ENCODE measurements around the gene RASA2. TPM values are rescaled to one million over a fixed set of nuclear protein-coding genes. Genes with fewer than 3 reads are reported as not detected.

The RASA2 gene
- total and polyA plus RNA-seq, 2 of the 4 experiments (the other 2 are of a cell fraction) = 6.1 to 14.0 TPM

GRCh38 chr3:141482245-141482922 is 4.4 kb upstream of the RASA2 start:
- Histone ChIP-seq H2AK5ac (ENCODE audit: low read depth, low read length) (no peak overlapping the region; the same call in 1 of the 2 replicates), H4K8ac (ENCODE audit: low read depth in 2 of 2, low read length in 2 of 2) (0 out of 4 replicates have a peak overlapping the region, but pooled peaks of 1 of the 2 experiments have one; percentile 19), H2BK20ac (ENCODE audit: low read depth, low read length) (peak overlapping the region; percentile 43), H2BK5ac (ENCODE audit: low read depth, low read length, poor library complexity, severe bottlenecking) (no peak overlapping the region), H2AFZ (replicated peaks; ENCODE audit: low read length, poor library complexity) (no peak overlapping the region), H3K56ac (ENCODE audit: extremely low read depth, insufficient read depth, low read length) (no peak overlapping the region), H3K27me3 (ENCODE audit: control insufficient read depth, insufficient read depth, low read length) (no peaks in the 10 kb centered on the region), H3K9me3 (ENCODE audit: control insufficient read depth, insufficient read depth, low read length) (no peaks in the 10 kb centered on the region), H3K27ac (ENCODE audit: insufficient read depth, low read length) (no peak overlapping the region), H4K5ac (ENCODE audit: low read depth, low read length) (no peak overlapping the region; the same call in 1 of the 2 replicates), H3K4me1 (ENCODE audit: control insufficient read depth, insufficient read depth, low read length) (peaks cover 3% of the 10 kb centered on the region), H3K36me3 (ENCODE audit: control insufficient read depth, insufficient read depth, low read length) (no peaks in the 10 kb centered on the region), H3K4me3 (ENCODE audit: insufficient read depth, low read depth, low read length) (no peak overlapping the region), H3K18ac (ENCODE audit: low read depth, low read length) (peak overlapping the region; percentile 6; the same call in 1 of the 2 replicates), H3K9me1 (ENCODE audit: insufficient read depth, low read length) (no peaks in the 10 kb centered on the region), H3K4me2 (ENCODE audit: low read depth, low read length) (no peak overlapping the region), H4K20me1 (ENCODE audit: insufficient read depth, low read length) (no peaks in the 10 kb centered on the region), H2BK120ac (ENCODE audit: low read depth, low read length) (no peak overlapping the region; the same call in 1 of the 2 replicates), H3K14ac (replicated peaks; ENCODE audit: low read depth, low read length) (no peak overlapping the region), H3K23ac (ENCODE audit: low read depth, low read length) (no peak overlapping the region), H3K4ac (ENCODE audit: low read depth, low read length) (peak overlapping the region; percentile 16), H3K9ac (ENCODE audit: low read depth, low read length) (no peak overlapping the region), H3K79me1 (ENCODE audit: low read depth in 1 of 2, low read length in 2 of 2) (no peaks in the 10 kb centered on the region), H4K91ac (ENCODE audit: insufficient read depth, low read depth, low read length) (no peak overlapping the region), H2AK9ac (replicated peaks; ENCODE audit: low read depth, low read length, poor library complexity) (no peak overlapping the region), H2BK15ac (ENCODE audit: low read depth, low read length) (no peak overlapping the region)
- in situ Hi-C loops (cut with MboI; ENCODE audit: low sequenced_read_pairs) = no loop called here
- ATAC-seq (ENCODE audit: low read depth) = no peak
- CTCF ChIA-PET = interaction anchor here (0.6 to 1.5 kb wide), 3 partner anchors 8 to 256 kb away, joined by 3 to 8 read pairs (median 5); partner anchors contain the start of gene RNF7
- no peak for TF ChIP-seq CHD1 (IDR thresholded peaks at IDR 0.05; ENCODE audit: low read depth, low read length)
- TF ChIP-seq FOS (IDR thresholded peaks at IDR 0.05; ENCODE audit: low read depth, low read length) = peak; percentile 32; the same call in 1 of the 2 replicates
- TF ChIP-seq MXI1 (IDR thresholded peaks at IDR 0.05; ENCODE audit: borderline replicate concordance, low read depth, low read length) = no peak
- peak; percentile 43 for TF ChIP-seq RCOR1 (IDR thresholded peaks at IDR 0.05; ENCODE audit: insufficient replicate concordance, low read length)
- peak; percentile 75 for TF ChIP-seq CEBPB (IDR thresholded peaks at IDR 0.05; ENCODE audit: low read depth, low read length)
- WGBS, 2 experiments (ENCODE audit: extremely low coverage in 2 of 2, insufficient read length in 1 of 2) = no CpG with 5 or more reads among the region's 5 CpGs
- peak; percentile 81 for DNase-seq
- POLR2A ChIA-PET (ENCODE audit: unreplicated experiment) = interaction anchor here (0.7 kb wide), 1 partner anchor 32 kb away, joined by 4 read pairs; no protein-coding TSS in a partner anchor
- dilution Hi-C loops (cut with HindIII; ENCODE audit: low sequenced_read_pairs, unreplicated experiment) = no loop called here
- intact Hi-C loops (cut with micrococcal nuclease) = no loop called here
- no TSS peak for BruUV-seq (replicated peaks)
